Activated CD8-positive, alpha-beta memory T cell treated with anti-CD3 and anti-CD28 coated beads for 48 hours (primary cell): ENCODE measurements around the gene TXLNG.
"Not testable (repeated sequence)": the region's sequence is repeated elsewhere in the genome, so short reads cannot be mapped to it uniquely, and the experiment has no call there.

Experiments used
- DNase-seq, 3 experiments: peaks; one replicate each; pipeline ENCODE4 v3.0.0-alpha.2; 2020; ENCODE audit warnings: low read depth in 2 of 3, low spot score in 2 of 3

TXLNG gene

DNA sequence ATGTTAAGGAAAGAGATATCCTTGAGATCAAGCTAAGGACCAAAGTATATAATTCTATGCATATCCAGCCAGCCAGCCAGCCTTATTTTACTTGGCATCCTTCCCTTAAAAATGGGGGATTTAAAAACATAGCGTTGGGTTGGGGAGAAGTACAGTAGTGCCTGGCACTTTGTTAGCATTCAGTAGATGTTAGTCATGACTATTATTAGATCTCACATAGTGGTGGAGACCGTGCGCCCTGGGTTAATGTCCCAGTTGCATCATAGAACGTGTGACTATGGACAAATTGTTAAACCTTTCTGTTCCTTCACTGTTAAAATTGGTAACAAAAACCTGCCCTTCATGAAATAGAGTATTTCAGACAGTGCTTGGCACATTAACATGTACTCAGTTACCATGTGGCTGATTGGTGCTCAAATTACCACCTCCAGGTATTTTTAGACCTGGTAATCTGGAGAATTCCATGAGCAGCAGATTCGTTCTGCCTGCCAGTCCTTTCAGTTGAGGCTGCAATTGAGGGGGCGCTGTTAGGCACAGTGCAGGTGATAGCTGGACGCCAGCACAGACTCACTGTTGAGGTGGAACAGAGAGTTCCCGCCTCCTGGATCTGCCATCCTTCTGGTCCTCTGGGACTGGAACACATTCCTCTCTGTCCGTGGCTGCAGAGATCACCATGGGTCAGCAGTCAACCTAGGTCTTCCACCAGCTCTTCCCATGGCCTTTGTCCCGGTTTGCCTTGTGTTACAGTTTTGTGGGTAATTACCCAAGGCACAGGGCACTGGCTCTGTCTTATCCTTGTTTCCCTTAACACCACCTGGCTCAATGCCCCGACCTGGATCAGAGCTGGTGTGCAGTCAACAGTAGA, 52.2 kb downstream of the TXLNG start:
- DNase-seq: no peak

DNA sequence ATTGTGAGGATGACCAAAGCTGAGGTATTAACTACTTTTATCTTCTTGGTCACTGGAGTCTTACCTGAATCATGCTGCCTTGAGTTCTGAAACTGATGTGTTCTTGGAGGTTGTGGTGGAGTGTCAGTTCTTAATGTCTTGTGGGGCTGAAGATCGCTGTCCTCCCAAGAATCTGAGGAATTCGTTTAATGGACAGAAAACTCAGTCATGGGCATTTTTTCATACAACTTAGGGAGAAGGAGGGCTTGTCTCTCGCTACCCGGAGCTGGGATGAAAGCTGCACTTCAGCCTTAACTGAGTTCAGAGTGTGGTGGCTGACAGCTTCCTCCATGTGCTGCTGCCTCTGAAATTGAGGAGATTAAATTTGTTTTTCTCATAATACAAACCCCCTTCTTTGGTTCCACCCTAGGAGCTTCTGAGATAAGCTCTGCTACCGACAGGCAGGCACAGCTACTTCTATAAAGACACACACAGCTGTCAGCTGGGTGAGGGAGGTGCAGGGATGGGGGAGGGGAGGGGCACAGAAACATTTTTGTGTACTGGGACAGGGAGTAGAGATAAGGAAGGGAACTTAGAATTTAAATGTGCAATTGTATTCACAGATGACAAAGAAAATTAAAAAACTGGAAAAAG, 53.1 kb downstream of the TXLNG start:
- DNase-seq: no peak

DNA sequence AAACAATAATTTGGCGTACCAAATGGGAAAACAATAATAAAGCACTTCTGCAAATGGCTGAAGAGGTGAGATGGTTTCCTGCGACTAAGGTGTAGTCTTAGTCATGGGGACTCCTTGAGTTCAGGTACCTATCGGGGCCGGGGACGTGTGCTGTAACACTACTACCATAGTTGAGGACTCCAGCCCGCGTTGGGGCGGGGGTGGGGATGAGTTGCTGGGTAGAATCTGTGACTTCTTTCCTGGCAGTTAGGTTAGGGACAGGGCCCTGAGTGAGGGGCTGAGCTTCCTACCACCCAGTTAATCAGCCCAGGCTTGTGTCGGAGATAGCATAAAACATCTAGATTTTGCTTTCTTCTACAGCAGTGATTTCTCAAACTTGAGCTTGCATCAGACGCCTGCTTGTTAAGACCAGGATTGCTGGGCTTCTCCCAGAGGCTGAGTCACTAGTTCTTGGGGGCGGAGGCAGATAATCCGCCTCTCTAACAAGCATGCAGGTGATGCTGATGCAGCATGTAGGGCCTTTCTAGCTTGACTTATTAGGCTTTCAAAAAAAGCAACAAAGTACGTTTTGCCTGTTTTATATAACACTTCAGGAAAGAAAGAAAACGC, 53.7 kb downstream of the TXLNG start:
- DNase-seq: no peak

DNA sequence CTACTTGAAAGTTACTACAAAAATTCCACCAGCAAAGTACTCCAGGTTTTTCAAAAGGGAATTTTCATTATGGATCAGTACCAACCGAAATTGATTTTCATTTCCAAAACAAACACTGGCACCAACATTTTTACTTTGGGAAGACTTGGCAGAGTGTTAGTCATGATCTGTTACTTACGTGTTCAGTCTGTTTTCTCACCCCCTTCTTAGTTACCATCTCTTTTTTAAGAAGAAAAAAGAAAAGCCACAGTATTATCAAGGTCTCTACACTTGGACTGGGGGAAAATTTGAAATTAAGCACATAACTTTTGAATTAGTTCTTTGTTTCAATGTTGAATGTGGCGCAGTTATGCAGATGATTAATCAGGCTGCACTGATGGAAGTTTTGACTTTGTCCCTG, 56.4 kb downstream of the TXLNG start:
- no peak for DNase-seq

DNA sequence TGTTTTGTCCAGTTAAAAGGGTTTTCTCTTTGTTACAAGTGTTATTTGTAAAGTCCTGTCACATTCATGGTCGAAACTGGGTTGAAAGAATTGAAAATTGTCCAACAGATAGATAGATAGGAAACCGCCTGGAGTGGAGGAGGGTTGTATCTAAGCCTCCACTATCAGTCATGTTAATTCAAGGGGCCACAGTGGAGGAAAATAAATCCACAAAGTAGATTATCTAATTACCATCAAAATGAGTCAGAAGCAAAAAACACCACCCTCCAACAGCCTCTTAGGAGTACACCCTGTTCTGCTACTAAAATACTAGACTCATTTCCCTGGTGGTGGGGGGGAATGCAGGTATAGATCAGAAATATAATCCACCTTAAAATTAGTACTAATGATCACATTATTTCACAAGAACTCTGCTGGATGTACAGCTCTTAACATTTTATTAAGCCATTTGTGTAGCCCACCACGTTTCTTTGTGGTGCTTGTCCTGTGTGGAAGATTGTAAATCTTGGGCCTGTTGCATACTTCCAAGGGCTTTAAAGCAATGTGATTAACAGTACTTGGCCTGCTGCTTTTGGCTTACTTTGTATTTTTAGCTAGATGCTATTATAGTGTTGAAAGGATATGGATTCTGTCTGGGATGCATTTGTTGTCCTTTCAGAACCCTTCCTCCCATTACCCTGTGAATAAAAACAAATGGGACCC, 57.1 kb downstream of the TXLNG start:
- no peak for DNase-seq

DNA sequence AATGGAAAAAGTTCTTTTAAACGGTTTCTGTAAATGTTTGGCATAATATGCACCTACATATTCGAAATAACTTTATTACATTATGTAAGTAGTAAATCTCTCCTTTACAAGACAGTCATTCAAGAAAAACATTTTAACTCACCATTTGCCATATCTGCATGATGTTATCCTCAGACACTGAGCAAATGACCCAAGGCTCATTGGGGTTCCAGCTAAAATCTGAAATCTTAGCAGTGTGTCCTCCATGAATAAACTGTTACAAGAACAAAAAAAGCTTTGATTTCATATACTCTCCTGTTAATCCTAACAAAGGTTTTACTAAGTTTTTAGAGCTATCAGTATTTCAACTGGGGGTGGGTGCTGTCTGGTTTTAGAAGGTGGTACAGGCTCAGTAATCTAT, 59.4 kb downstream of the TXLNG start:
- no peak for DNase-seq

DNA sequence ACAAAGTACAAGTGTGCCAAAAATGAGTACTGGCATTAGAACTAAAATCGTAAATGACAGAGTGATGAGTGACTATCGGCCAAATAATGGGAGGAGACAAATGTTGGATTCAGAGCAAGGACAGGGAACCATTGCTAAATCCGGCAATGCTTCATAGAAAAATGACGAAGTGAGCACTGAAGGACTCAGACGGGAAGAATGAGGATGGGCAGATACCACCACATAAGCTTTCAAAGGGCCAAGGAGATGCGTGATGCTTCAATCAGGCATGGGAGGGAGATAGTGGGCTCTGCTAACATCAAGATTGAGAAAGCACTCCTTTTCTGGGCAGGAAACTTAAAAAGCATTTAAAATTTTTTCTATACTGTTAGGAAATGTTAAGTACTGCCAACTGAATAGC, 62.3 kb downstream of the TXLNG start:
- DNase-seq: no peak

DNA sequence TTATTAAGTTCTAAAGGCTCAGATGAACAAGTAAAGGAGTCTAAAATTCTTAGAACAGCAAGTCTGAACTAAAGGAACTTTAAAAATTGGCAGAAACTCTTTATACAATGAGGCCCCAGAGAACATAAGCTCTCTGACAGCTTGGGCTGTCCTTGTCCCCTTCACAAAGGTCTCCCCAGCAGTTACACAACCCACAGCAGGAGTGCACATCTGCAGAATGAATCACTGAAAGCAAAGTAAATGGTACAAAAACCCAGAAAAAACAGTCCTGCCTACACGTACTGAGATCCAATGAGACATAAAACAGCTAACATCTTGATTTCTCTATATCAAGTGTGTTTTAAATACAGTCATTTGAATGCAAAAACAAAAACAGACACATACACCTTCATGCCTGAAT, 65.2 kb downstream of the TXLNG start:
- DNase-seq: no peak

DNA sequence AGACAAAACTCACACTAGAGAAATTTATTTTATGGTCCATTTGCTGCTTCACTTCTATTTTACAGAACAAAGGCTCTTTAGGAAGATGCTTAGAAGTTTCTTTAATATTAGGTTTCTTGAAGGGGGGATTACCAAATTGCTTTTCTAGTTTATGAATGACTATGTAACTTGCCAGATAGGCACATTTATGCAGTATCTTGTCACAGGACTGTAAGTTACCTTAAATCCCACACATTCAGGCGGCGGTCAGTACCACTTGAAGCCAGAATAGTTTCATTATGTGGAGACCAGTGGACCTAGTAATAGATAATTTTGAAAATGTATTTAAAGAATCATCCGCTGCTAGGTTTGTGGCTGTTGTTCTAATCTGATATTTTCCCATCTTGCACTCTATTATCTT, 65.6 kb downstream of the TXLNG start:
- no peak for DNase-seq

DNA sequence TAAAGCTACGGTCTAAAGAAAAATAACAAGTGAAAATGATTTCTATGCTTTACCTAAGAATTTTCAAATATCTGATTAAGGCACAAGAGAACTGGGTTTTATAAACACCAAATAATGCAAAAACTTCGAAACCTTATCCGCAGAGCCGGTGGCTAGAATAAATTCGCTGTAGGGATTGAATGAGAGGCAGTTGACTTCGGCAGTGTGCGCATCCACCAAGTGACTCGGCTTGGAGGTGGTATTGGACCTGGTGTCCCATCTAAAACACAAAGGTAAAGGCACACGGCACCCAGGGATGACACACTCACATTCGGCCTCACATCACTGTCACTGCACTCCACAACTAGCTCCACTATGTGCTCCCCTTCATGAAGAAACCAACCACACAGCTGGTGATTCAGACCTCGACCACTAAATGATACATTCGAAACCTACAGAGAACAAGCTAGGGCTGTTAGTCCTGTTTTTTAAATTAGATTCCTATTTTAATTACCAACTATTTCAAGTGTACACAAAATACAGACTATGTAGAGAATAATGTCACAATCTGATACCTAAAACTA, 66.4 kb downstream of the TXLNG start:
- DNase-seq: no peak

DNA sequence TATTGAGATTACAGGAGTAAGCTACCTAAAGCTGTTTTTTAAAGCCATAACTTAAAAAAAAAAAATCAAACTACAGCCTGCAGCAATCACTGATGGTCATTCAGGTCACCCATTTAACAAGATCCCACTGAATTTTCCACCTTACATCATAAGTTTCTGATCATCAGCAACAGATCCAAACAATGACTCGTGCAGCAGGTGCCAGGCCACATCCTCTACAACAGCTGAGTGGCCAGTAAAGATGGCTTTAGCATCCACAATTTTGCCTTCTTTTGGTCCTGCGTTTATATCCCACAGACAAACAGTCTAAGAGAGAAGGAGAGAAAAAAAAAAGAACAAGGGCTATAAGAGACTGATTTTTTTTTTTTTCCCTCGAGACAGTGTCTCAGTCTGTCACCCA, 67.3 kb downstream of the TXLNG start:
- no peak for DNase-seq

DNA sequence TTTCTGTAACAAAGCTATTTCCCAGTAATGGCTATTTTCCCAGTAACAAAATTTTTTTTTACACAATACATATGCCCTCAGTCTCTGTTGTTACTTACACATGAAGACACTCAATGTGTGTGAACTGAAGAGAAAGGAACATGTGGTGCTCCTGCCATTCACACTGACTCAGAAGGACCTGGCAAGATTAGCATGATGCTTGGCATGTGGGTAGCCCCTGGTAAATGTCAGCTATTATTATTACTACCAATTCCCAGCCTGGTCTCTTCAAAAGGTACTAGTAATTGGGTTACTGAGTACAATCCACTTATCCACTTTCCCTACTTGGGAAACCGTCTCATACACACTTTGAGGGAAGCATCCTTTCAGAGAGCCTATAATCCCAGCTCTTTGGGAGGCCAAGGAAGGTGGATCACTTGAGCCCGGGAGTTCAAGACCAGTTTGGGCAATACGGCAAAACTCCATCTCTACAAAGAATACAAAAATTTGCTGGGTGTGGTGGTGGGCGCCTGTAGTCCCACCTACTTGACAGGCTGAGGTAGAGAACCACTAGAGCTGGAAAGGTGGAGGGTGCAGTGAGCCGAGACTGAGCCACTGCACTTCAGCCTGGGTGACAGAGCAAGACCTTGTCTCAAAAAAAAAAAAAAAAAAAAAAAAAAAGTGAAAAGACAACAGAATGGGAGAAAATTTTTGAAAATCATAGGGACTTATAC, 69.3 kb downstream of the TXLNG start:
- DNase-seq: no peak

DNA sequence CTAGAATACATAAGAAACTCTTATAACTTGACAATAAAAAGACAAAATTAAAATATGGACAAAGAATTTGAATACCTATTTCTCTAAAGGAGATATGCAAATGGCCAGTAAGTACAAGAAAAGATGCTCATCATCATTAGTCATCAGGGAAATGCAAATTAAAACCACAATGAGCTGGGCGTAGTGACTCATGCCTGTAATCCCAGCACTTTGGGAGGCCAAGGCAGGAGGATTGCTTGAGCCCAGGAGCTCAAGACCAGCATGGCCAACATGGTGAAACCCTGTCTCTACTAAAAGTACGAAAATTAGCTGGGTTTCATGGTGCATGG, 69.8 kb downstream of the TXLNG start:
- DNase-seq: not testable (repeated sequence)

DNA sequence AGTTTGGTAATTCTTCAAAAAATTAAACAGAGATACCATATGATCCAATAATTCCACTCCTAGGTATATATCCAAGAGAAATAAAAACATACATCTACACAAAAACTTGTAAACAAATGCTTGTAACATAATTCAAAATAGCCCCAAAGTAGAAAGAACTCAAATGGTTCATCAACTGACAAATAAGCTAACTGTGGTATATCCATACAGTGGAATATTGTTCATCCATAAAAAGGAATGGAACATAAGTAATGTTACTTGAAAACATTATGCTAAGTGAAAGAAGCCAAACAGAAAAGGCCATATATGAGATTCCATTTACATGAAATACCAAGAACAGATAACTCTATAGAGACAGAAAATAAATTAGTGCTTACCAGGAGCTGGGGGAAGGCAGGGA, 70.5 kb downstream of the TXLNG start:
- no peak for DNase-seq

DNA sequence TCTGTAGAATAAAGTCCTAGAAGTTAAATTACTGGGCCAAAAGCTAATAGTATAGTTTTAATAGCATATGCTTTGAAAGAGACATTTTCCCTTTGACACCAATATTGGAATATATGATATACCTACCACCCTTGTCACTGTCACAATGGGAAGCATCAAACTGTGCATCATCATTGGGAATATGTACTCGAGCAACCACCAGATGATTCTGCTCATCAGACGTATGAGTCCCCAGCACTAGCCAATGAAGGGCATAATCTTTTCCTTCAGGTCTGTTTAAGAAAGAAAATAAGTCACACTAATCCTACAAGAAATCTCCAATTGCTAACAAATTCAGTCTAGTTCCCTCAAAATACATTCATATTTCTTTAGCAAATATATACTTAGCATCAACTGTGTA, 76.6 kb downstream of the TXLNG start:
- DNase-seq: no peak

DNA sequence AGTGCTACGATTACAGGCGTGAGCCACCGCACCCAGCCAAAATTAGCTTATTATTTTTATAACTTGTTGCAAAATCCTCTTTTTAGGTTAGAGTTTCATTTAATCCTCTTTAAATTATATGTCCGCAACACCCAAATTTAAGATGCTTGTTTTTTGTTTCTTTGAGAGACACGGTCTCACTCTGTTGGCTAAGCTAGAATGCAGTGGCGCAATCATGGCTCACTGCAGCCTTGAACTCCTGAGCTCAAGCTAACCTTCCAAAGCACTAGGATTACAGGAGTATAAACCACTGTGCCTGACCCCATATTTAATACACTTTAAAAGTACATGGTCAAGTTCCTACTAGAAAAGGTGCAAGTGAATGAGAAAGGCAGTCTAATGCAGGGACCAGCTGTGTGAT, 81.7 kb downstream of the TXLNG start:
- DNase-seq: no peak

DNA sequence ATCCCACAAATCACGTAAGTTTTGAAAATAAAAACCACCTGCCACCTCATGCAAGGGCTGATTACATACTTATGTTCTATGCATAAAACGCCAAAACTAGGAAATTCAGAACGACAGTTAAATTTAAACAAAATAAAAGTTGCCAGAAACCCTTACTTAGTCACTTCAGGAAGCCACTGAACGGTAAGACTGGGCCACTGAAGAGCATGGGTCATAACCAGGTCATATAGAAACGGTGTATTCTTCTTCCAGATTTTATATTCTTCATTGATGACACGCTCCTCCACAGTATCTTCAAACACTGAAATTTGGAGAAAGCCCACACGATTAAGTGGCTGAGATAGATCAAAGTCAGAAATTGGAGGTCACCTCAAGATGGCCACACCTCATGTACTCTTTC, 82.7 kb downstream of the TXLNG start:
- DNase-seq: no peak

DNA sequence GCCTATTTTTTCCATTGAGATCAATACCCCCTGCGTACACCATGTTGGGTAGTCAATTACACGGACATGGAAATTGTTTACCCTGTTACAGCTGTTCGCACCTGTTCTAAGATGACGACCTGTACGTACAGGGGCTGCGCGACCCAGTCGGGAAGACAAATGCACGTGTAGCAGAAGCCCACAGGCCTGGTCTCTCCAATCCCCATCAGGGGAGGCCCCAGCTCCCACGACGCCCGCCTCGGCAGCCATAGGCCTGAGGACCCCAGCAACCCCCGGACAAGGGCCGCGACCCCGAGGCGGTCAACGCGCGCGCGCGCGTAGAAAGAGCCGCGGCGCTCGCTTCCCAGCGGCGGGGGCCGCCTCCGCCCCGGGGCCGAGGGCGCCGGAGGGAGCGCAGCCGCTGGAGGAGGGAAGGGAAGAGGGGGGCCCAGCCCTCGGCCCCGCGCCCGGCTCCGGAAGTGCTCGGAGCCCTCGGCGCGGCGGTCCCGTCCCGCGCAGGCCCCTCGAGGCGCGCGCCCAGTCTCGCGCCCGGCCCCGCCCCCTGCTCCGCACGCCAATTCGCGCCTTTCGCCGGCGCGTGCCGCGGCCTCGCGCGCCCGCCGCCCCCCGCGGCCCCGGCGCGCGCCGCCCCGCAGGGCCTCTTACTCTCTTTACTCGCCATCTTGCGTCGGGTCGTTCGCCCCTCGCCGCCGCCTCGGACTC, 83.3 kb downstream of the TXLNG start:
- DNase-seq: peak in 1 of 3 experiments; percentile 27

DNA sequence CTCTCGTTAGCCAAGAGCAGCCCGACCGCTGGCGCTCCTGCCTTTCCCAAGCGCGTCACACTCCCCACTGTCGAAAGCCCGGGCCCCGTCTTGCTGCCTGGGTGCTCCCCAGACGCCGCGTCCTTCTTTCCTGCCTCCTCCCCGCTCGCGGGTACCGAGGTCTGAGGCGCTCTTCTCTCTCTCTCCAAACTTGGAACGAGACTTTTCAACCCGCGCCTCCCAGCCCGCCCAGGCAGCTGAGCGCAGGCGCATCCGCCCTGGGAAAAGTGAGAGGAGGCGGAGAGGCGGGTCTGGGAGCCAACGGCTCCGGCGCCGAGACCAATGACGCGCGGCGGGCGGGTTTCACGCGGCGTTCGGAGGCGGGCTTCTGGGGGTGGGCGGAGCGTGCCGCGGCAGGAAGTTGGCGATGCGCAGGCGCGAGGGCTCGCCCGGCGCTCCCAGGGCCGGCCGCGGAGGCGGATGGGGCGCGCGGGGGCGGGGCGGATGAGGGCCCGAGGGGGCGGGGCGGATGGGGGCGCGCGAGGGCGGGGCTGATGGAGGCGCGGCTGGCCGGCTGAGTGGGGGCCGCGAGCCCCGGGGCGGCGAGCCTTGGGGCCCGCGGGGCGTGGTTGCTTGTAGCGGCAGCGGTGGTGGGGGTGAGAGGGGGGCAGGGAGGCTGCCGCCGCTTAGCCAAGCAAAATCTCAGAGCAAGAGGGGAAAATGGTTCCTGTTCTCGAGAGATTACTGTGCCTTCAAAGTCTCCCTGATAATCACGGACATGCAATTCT, 84.0 kb downstream of the TXLNG start, which contains the start of gene RBBP7:
RBBP7 (minus strand) TSS at position 268 of the 767 bp plus-strand sequence. CDS start 309 bp downstream, outside the sequence.
- peak; percentile 60 to 93 (median 77) for DNase-seq
